LNCaP clone FGC (cell line): ENCODE measurements around the gene CAPZA3.
"Not testable (repeated sequence)": the region's sequence is repeated elsewhere in the genome, so short reads cannot be mapped to it uniquely, and the experiment has no call there.

ENCODE experiments used
- DNase-seq: peaks from one replicate; pipeline ENCODE4 v3.0.0-alpha.2; 2011; ENCODE audit warnings: low read depth
- H3K4me3 ChIP-seq: 2 replicates; pipeline ENCODE4 v1.5.1; 2011; ENCODE audit warnings: mild to moderate bottlenecking, low read depth, low read length, control low read depth
- TF ChIP-seq, protein P1 (sequence below): IDR thresholded peaks from 2 replicates; pipeline ENCODE4 v1.5.1; 2012; ENCODE audit warnings: mild to moderate bottlenecking; ENCODE audit not compliant: control insufficient read depth, insufficient read depth; ENCODE audit errors: extremely low read depth

The CAPZA3 gene, protein sequence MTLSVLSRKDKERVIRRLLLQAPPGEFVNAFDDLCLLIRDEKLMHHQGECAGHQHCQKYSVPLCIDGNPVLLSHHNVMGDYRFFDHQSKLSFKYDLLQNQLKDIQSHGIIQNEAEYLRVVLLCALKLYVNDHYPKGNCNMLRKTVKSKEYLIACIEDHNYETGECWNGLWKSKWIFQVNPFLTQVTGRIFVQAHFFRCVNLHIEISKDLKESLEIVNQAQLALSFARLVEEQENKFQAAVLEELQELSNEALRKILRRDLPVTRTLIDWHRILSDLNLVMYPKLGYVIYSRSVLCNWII

DNA sequence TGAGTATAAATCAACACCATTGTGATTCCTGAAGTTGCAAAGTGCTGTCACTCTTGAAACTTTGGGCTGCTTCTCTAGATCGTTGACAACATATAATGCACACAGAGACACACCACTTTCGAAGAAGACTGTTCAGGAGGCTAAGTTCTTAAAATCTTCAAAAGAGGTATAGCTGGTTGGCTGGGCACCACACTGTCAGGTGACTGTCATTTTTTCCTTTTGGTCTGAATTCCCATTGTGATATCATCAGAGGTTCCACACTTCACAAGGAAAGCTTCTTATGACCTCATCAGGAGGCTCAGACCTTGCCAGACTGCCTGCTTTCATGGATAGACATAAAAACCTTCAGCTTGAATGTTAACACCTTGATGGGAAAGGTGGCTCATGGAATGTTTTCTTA is at the start of gene CAPZA3, which contains the start of gene PLCZ1:
CAPZA3 (plus strand) TSS at position 301 of the 400 bp plus-strand sequence. CDS start 150 bp downstream, outside the sequence.
PLCZ1 (minus strand) TSS at position 194 of the 400 bp plus-strand sequence. CDS start 641 bp downstream, outside the sequence.
- TF ChIP-seq, protein P1, sequence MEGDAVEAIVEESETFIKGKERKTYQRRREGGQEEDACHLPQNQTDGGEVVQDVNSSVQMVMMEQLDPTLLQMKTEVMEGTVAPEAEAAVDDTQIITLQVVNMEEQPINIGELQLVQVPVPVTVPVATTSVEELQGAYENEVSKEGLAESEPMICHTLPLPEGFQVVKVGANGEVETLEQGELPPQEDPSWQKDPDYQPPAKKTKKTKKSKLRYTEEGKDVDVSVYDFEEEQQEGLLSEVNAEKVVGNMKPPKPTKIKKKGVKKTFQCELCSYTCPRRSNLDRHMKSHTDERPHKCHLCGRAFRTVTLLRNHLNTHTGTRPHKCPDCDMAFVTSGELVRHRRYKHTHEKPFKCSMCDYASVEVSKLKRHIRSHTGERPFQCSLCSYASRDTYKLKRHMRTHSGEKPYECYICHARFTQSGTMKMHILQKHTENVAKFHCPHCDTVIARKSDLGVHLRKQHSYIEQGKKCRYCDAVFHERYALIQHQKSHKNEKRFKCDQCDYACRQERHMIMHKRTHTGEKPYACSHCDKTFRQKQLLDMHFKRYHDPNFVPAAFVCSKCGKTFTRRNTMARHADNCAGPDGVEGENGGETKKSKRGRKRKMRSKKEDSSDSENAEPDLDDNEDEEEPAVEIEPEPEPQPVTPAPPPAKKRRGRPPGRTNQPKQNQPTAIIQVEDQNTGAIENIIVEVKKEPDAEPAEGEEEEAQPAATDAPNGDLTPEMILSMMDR: no peak
- H3K4me3 ChIP-seq: no peak within 1 kb of the TSS
- no peak for DNase-seq

DNA sequence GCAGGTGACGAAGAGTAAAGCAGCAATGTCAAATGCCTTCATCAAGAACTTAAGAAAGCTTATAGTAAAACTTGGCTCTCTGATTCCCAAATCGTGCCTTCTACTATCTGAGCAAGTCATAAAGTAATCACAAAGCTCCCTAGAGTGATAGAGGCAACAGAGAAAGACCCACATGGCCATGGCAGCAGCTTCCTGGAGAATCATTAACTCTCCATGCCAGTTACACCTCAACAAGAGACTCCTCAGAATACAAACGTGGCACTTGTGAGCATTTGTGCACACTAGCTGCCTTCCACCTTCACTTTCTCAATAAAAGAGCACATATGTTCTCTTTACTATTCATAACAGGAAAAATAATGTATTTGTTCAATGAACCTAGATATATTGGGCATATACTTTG is 48.1 kb upstream of the CAPZA3 start:
- TF ChIP-seq, protein P1: no peak
- no peak overlapping the region for H3K4me3 ChIP-seq
- DNase-seq: no peak

DNA sequence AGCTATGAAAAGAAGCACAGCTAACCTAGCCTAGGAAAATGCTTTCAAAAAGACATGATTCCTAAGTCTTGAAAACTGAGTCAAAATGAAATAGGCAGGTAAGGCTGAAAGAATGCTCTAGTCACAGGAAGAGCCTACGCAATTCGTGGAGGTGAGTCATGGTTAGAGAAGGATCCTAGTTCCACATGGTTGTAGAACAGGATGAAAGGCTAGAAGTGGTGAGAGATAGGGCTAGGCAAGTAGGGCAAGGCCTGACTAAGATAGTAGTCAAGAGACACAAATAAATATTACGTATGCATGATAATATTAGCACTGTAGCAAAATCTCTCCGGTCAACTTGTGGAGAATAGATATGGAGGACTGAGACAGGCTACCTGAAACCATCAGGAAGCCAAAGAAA is 47.3 kb upstream of the CAPZA3 start:
- DNase-seq: no peak
- TF ChIP-seq, protein P1: no peak
- H3K4me3 ChIP-seq: no peak overlapping the region

DNA sequence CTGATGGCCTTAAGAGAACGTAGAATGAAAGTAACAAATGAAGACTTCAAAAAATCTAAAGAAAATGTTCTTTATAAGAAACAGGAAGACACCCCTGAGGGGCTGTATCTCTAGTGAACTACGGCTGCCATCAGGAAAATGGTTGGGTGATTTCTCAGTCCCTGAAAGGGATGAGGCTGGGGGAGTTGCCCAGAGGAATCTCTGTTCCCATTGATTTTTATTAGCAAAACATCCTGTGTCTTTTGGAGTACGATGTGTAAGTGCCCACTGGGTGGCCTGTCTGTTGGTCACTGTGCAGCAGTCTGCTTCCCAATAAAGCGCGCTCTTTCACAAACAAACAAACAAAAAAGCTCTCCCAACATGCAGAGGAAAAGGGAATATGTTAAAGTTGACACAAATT is 43.9 kb upstream of the CAPZA3 start:
- not testable (repeated sequence) for DNase-seq

DNA sequence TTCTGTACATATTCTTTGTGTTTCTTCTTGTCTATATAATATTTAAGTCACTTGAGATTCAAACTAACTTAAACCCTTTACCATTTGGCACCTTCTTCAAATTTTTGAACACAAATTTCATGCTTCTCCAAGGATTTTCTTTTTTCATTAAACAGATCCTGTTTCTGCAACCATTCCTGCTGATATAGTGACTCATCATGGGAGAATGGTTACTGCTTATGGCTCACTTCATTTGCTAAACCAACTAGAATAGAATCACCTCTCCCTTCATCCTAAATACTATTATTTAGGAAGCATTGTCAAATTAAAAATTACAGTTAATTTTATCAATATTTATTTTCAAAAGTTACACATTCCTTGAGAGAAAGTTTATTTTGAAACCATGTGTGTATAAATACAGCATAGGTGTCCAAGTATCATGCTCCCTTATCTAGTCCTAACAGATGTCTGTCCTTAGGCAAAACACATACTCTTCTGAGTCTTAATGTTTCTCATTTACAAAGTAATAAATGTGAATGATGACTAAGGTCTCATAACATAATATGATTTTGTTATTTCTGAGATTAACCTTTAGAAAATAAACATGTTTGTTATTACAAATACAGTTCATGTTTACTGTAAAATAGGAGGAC is 40.8 kb upstream of the CAPZA3 start:
- TF ChIP-seq, protein P1: no peak
- no peak for DNase-seq
- H3K4me3 ChIP-seq: no peak overlapping the region

More for the DNA sequence above, 43.9 kb upstream of the CAPZA3 start:
- not testable (repeated sequence) for H3K4me3 ChIP-seq

DNA sequence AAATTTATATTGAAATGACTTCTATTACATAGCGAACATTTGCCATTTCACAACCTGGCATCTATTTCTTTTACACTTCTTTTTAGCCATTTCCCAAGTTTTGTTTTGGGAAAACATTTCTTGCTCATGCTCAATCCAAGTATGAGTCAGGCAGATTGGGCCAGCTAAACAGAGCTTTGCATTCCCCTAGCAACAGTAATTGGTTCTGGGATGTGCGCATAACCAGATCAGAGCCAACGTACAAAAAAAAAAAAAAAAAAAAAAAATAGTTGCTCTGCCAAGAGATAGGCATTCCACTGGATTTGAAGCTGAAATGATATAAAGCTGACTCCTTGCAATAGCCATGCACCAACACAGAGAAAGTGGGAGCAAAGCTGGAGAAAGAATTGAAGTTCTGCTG is 37.6 kb upstream of the CAPZA3 start:
- no peak overlapping the region for H3K4me3 ChIP-seq
- TF ChIP-seq, protein P1: no peak
- no peak for DNase-seq

DNA sequence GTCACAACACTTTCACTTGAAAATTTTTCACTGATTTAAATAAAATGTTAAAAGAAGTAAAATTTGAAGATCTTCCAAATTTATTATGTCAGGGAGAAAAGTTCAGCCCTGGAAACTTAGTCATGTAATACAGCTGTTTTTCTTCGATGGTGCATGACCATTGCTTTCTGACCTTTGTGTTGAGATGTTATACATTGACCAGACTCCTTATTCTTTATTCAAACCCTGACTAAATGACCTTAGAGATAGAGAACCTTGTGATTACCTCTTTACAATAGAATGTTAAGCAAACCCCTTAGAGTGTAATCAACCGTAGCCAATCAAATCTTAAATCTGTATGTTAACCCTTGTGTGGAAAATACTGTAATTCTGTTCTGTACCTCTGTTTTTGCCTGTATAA is 34.6 kb upstream of the CAPZA3 start:
- H3K4me3 ChIP-seq: no peak overlapping the region
- TF ChIP-seq, protein P1: no peak
- no peak for DNase-seq
